Inferior parietal cortex (tissue), 1 donor: ENCODE measurements around the gene DNAJC10.

Experiments used
- DNase-seq: peaks from one replicate; pipeline ENCODE4 v3.0.0-alpha.2; 2016; ENCODE audit errors: extremely low spot score

Gene DNAJC10

GRCh38 chr2:182834293-182834692 is 118.2 kb downstream of the DNAJC10 start:
- DNase-seq, result no peak

GRCh38 chr2:182836451-182836850 is 120.4 kb downstream of the DNAJC10 start:
- DNase-seq, result no peak
